ENCODE measurements around the gene AVPR2.
A peak's percentile ranks its signal among the peaks of the same experiment; 100 is the strongest.

AVPR2 gene

GRCh38 chrX:153910446-153910845, 6.0 kb downstream of the AVPR2 start:
- no peak overlapping the region for H3K4me3 ChIP-seq (ENCODE audit: low read depth, low read length)

- H3K4me3 ChIP-seq (ENCODE audit: low read depth, low read length) = no peak overlapping the region
Measured at GRCh38 chrX:153911798-153912197, 7.3 kb downstream of the AVPR2 start.

- no peak overlapping the region for H3K4me3 ChIP-seq (ENCODE audit: low read depth, low read length)
Measured at GRCh38 chrX:153913211-153913610, 8.7 kb downstream of the AVPR2 start.

GRCh38 chrX:153913701-153914100, 9.2 kb downstream of the AVPR2 start:
- H3K4me3 ChIP-seq (ENCODE audit: low read depth, low read length) = no peak overlapping the region

GRCh38 chrX:153917869-153918268, 13.4 kb downstream of the AVPR2 start:
- no peak overlapping the region for H3K4me3 ChIP-seq (ENCODE audit: low read depth, low read length)

- no peak overlapping the region for H3K4me3 ChIP-seq (ENCODE audit: low read depth, low read length)
Measured at GRCh38 chrX:153919281-153919680, 14.8 kb downstream of the AVPR2 start.

GRCh38 chrX:153920546-153920945, 16.1 kb downstream of the AVPR2 start:
- no peak overlapping the region for H3K4me3 ChIP-seq (ENCODE audit: low read depth, low read length)

GRCh38 chrX:153921070-153921469, 16.6 kb downstream of the AVPR2 start:
- no peak overlapping the region for H3K4me3 ChIP-seq (ENCODE audit: low read depth, low read length)

GRCh38 chrX:153921511-153922446, 17.3 kb downstream of the AVPR2 start:
- no peak overlapping the region for H3K4me3 ChIP-seq (ENCODE audit: low read depth, low read length)

GRCh38 chrX:153922932-153923857, 18.7 kb downstream of the AVPR2 start:
- no peak overlapping the region for H3K4me3 ChIP-seq (ENCODE audit: low read depth, low read length)

- no peak overlapping the region for H3K4me3 ChIP-seq (ENCODE audit: low read depth, low read length)
Measured at GRCh38 chrX:153924149-153924861, 19.8 kb downstream of the AVPR2 start.

GRCh38 chrX:153925387-153925738, 20.9 kb downstream of the AVPR2 start:
- H3K4me3 ChIP-seq (ENCODE audit: low read depth, low read length) = peak overlapping the region; percentile 34

GRCh38 chrX:153925739-153926551, 21.5 kb downstream of the AVPR2 start, which contains the start of gene ARHGAP4:
TSS of gene ARHGAP4 (minus strand) at chrX:153926264. CDS start at chrX:153926202, 62 bp downstream.
- H3K4me3 ChIP-seq (ENCODE audit: low read depth, low read length) = peak within 1 kb of the TSS; percentile 34

GRCh38 chrX:153926552-153926857, 22.0 kb downstream of the AVPR2 start:
- peak overlapping the region; percentile 8 for H3K4me3 ChIP-seq (ENCODE audit: low read depth, low read length)

GRCh38 chrX:153926858-153927671, 22.6 kb downstream of the AVPR2 start:
- peak overlapping the region; percentile 41 for H3K4me3 ChIP-seq (ENCODE audit: low read depth, low read length)

- H3K4me3 ChIP-seq (ENCODE audit: low read depth, low read length) = peak overlapping the region; percentile 41
Measured at GRCh38 chrX:153927672-153927921, 23.1 kb downstream of the AVPR2 start.

GRCh38 chrX:153927922-153928760, 23.7 kb downstream of the AVPR2 start:
- peak overlapping the region; percentile 41 for H3K4me3 ChIP-seq (ENCODE audit: low read depth, low read length)

GRCh38 chrX:153928846-153929245, 24.4 kb downstream of the AVPR2 start:
- H3K4me3 ChIP-seq (ENCODE audit: low read depth, low read length) = no peak overlapping the region

GRCh38 chrX:153929576-153929975, 25.1 kb downstream of the AVPR2 start:
- H3K4me3 ChIP-seq (ENCODE audit: low read depth, low read length) = no peak overlapping the region
